NCI-H1417 treated with DMSO at 0.1 percent for 48 hours (cell line): Measurements from ENCODE around the gene HCFC2.
A peak's percentile ranks its signal among the peaks of the same experiment; 100 is the strongest.
"Not testable (repeated sequence)": the region's sequence is repeated elsewhere in the genome, so short reads cannot be mapped to it uniquely, and the experiment has no call there.

Experiments used
- DNase-seq: peaks from one replicate; lab custom pipeline; 2025; lab: John Stamatoyannopoulos, UW

Gene HCFC2

DNA sequence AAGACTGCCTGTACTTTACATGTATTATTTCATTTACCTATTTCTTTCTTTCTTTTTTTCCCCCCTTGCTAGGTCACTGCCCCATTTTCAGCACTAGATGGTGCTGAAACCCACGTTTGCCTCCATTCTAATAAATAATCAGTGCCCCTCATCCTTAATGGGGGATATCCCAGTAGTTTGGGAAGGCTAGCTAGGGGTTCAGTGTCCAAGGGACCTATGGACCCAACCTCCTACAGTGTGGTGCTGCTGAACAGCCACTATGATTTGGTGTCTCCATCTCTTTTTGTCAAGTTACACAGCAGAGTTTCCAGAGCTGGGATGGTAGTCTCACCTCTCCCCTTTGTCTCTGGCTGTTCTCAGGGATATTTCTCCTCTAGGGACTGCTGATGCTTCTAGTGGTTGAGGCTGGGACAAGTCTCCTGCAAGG is 6.5 kb upstream of the HCFC2 start:
- DNase-seq = no peak

- no peak for DNase-seq
Observed at GRCh38 chr12:104058802-104059201, 5.5 kb upstream of the HCFC2 start.

- no peak for DNase-seq
Observed at GRCh38 chr12:104059963-104060362, 4.4 kb upstream of the HCFC2 start.

DNA sequence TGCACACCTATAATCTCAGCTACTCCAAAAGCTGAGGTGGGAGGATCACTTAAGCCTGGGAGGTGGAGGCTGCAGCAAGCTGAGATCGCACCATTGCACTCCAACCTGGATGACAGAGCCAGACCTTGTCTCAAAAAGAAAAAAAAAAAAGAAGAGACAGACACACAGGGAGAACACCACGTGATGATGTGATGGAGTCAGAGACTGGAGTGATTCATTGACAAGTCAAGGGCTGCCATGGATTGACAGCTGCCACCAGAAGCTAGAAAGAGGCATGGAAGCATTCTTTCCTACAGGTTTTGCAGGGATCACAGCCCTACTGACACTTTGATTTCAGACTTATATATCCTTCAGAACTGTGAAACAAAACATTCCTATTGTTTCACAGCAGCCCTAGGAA is 3.5 kb upstream of the HCFC2 start:
- no peak for DNase-seq

- DNase-seq = no peak
Observed at GRCh38 chr12:104063712-104064030, 660 bp upstream of the HCFC2 start.

DNA sequence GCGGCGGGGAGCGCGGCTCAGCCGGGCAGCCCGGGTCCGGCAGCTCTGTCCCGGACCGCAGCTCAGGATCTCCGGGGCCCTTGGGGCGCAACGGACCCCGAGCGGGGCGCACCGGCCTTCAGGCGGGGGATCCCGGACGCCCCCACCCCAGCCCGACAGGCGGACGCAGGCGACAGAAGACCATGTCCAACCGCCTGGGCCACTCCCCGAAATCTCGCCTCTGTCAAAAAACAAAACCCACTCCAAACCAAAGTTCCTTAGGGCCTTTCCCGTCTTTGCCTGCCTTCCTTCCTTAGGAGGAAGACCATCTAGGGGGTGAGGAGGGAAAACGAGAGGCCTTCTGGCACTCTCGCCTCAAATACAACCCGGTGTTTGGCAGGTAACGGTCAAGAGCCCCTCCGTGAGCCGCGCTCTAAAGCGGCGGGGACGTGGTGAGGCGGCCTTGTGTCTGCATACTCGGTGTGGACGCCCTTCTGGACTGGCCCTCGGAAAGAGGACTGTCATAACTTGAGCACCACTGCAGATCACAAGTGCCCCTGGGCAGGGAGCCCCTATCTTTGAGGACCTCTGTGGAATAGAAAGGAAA is 604 bp downstream of the HCFC2 start:
- DNase-seq = no peak

DNA sequence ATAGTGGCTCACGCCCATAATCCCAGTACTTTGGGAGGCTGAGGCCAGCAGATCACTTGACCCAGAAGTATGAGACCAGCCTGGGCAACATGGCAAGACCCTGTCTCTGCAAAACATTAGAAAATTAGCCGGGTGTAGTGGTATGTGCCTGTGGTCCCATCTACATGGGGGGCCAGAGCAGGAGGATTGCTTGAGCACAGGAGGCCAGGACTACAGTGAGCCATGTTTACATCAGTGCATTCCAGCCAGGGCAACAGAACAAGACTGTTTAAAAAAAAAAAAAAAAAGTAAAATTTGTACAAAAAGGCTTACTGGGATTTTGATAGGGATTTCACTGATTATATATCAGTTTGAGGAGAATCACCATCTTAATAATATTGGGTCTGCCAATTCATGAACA is 7.8 kb downstream of the HCFC2 start:
- no peak for DNase-seq

- DNase-seq = no peak
Observed at GRCh38 chr12:104073699-104074098, 9.4 kb downstream of the HCFC2 start.

DNA sequence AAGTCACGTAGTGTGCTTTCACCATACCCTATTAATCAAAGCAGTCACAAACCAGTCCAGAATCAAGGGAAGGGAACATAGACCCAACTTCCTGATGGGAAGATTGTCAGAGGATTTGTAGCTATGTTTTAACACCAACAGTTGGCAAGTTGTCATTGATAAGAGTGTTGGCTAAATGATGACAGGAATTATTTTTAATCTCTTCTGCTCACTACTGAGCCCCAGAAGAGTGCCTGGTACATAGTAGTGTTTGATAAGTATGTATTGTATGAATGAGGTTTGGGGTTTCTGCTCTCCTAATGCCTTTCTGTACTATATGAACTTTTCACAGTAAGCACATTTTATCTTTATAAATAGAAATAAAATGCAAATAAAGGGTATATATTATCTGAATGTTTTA is 14.7 kb downstream of the HCFC2 start:
- DNase-seq = no peak

GRCh38 chr12:104080764-104081163 is 16.4 kb downstream of the HCFC2 start:
- no peak for DNase-seq

GRCh38 chr12:104083769-104084475 is 19.6 kb downstream of the HCFC2 start:
- no peak for DNase-seq

DNA sequence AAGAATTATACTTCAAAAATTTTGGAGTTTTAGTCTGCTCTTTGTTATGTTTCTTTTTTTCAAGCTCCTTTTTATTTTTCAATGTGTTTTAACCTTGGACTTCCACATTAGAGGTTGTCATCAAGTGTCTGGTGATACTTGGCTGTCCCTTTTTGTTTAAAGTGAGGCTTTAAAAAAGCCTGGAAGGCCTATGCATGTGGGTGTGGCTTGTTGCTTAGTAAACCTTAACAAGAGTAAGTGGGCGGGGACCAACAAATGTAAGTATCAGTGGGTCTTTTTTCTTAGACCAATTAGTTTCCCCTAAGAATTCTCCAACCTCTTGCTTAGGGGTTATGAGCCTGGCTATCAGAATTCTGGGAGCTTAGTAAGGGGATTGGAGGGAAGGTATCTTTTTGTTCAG is 26.4 kb downstream of the HCFC2 start:
- DNase-seq = no peak

GRCh38 chr12:104091136-104091535 is 26.8 kb downstream of the HCFC2 start:
- DNase-seq = no peak

- DNase-seq = no peak
Observed at GRCh38 chr12:104094284-104094683, 30.0 kb downstream of the HCFC2 start.

- no peak for DNase-seq
Observed at GRCh38 chr12:104095289-104095688, 31.0 kb downstream of the HCFC2 start.

- DNase-seq = no peak
Observed at GRCh38 chr12:104097954-104098353, 33.6 kb downstream of the HCFC2 start.

DNA sequence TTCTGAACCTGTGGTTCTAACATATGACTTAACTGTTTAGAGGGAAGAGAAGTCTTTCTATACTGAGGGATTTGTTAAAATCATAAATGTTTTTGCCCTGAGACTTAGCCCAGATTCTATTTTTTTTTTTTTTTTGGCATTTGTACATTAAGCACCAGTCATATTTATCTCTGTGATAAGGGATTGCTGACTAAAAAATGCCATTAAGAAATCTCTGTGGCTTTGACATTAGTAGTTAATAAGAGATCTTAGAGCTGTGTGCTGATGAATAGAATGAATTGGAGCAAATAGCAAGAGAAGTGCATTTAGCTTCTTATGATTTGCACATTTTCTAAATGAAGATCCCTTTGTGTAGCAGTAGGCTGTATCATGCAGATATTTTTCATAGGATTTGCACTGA is 41.1 kb downstream of the HCFC2 start:
- DNase-seq = no peak

GRCh38 chr12:104106965-104107364 is 42.6 kb downstream of the HCFC2 start:
- DNase-seq = no peak

DNA sequence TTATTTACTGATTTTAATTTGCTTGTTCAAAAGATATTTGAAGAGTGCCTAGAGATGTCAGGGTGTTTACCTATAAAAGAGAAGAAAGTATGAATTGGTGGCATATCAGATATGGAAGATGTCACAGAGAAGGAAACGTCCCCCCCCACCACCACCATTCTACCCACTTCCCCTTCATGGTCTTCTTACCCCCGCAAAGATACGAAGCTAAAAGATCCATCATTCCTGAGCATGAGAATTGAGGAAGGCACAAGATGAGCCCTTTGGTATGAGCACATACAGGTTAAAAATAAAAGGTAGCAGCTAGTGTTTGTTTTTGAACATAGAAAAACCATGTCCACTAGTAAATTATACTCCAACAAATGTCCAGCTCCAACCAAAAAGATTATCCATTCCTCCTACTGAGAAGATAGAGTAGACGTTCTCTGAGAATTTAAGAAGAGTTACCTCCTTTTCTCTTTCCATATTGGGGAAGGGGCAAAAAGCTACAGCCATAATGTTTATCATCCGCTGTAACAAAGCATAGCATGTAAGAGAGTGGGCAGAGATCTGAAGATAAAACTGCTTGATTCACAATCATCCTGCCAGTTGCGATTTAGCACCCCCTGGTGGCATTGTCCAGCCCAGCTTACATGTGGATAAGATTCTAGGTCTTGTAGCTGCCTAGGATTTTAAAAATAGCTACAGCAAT is 44.6 kb downstream of the HCFC2 start:
- DNase-seq = peak; percentile 51

GRCh38 chr12:104109446-104110271 is 45.3 kb downstream of the HCFC2 start:
- DNase-seq = no peak

DNA sequence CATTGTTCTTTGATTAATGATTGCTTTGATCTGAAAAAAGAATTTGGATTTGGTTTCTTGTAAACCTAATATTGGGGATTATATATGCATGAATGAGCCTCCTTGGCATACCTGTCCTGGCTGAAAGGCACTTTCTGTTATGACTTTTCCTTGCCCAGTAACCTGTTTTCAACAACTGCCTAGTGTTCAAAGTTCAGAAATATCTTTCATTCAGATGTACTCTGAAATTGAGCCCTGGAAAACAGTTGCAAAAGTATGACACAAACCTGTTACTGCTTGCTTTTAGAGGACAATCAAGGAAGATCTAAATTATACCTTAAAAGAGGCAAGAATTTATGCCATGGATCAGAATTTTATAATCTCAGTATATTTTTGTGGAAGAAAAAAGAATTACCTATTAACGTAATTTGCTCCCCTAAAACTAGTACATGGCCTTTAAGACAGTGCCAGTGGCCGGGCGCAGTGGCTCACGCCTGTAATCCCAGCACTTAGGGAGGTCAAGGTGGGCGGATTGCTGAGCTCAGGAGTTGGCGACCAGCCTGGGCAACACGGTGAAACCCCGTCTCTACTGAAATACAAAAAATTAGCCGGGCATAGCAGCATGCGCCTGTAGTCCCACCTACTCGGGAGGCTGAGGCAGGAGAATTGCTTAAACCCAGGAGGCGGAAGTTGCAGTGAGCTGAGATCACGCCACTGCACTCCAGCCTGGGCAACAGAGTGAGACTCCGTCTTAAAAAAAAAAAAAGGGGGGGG is 50.7 kb downstream of the HCFC2 start:
- not testable (repeated sequence) for DNase-seq

- no peak for DNase-seq
Observed at GRCh38 chr12:104115587-104115975, 51.2 kb downstream of the HCFC2 start.
